Astrocyte (in vitro differentiated cells and primary cell): ENCODE results near the gene HEXIM1.

Experiments used
- EZH2 ChIP-seq: IDR thresholded peaks from 2 replicates; pipeline ENCODE4 v1.6.1; 2012; ENCODE audit warnings: mild to moderate bottlenecking, low read length, inconsistent platforms; ENCODE audit not compliant: insufficient read depth
- TF ChIP-seq, protein P1 (sequence below): IDR thresholded peaks from 2 replicates; pipeline ENCODE4 v1.5.1; 2011; ENCODE audit warnings: low read depth, mild to moderate bottlenecking, inconsistent platforms, low read length, moderate library complexity; ENCODE audit not compliant: insufficient read depth

DNA sequence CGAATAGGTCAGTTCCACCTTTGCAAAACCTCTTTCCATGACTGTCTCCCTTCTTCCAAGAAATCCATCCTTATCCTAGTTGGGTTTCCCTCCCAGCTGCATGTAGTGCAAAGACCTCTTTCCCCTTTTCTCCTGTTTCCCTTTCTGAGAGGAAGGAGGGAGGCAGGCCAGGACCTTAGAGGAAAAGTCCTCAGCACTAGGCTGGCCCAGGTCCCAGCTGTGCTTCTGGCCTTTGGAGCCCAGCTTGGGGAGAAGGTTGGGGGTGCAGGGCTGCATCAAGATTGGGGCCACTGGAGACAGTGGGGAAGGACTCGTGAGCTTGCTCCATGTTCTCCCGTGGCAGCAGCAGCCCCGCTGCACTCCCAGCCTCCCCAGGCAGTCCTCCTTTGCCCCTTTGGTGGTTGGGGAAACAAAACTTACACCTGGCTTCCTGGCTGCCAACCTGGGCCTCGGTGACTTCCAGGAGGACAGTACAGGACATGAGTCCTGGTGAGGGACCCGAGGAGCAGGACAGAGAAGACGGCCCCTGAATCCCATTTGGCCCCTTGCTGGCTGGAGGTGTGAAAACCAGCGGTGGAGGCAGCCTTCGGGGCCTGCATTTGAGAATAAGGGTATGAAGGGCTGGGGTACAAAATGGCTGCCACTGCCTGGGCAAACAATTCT, 13.9 kb downstream of the HEXIM1 start:
- TF ChIP-seq, protein P1, sequence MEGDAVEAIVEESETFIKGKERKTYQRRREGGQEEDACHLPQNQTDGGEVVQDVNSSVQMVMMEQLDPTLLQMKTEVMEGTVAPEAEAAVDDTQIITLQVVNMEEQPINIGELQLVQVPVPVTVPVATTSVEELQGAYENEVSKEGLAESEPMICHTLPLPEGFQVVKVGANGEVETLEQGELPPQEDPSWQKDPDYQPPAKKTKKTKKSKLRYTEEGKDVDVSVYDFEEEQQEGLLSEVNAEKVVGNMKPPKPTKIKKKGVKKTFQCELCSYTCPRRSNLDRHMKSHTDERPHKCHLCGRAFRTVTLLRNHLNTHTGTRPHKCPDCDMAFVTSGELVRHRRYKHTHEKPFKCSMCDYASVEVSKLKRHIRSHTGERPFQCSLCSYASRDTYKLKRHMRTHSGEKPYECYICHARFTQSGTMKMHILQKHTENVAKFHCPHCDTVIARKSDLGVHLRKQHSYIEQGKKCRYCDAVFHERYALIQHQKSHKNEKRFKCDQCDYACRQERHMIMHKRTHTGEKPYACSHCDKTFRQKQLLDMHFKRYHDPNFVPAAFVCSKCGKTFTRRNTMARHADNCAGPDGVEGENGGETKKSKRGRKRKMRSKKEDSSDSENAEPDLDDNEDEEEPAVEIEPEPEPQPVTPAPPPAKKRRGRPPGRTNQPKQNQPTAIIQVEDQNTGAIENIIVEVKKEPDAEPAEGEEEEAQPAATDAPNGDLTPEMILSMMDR, result no peak
- TF ChIP-seq EZH2, result no peak
